ENCODE data around the gene PDPK1. TPM values are rescaled to one million over a fixed set of nuclear protein-coding genes. Genes with fewer than 3 reads are reported as not detected.
A peak's percentile ranks its signal among the peaks of the same experiment; 100 is the strongest.
"Not testable (repeated sequence)": the region's sequence is repeated elsewhere in the genome, so short reads cannot be mapped to it uniquely, and the experiment has no call there.

Gene PDPK1
- total and polyA plus RNA-seq, 2 donors from 2014 or later: 14.3 to 52.3 TPM

DNA sequence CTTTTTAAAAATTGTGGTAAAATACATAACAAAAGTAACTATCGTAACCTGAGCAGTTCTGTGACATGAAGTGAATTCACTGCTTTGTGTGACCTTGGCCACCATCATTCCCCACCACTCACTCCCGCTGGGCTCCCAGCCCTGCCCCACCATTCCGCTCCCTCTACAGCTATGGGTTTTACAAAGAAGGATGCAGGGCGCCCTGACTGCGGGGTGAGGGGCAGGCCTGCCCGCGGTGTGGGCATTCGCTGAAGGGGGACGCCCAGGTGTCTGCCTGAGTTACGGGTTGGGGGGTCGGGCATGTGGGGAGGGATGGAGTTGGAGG lies 6.5 kb upstream of the PDPK1 start, which contains the start of gene CEMP1:
CEMP1 (minus strand) TSS at position 38 of the 325 bp plus-strand sequence. CDS start 335 bp downstream, outside the sequence.
- H3K9ac ChIP-seq (ENCODE audit: low read length in 3 of 3): peak within 1 kb of the TSS; percentile 36 to 95 (median 69)
- no peaks in the 10 kb centered on the region for H3K9me3 ChIP-seq (ENCODE audit: control insufficient read depth in 2 of 3, insufficient read depth in 1 of 3, low read length in 3 of 3)
- peaks cover 0 to 9% (median 4%) of the 10 kb centered on the region in 3 donors for H3K4me1 ChIP-seq (ENCODE audit: control insufficient read depth in 2 of 3, insufficient read depth in 2 of 3, low read depth in 1 of 3, low read length in 3 of 3)
- FAIRE-seq: no peak
- peak within 1 kb of the TSS; percentile 64 to 76 (median 74) for H3K4me3 ChIP-seq (ENCODE audit: low read length in 3 of 3)
- H3K36me3 ChIP-seq (ENCODE audit: control insufficient read depth in 2 of 3, insufficient read depth in 3 of 3, low read length in 3 of 3): peaks cover 0 to 7% (median 3%) of the 10 kb centered on the region in 3 donors
- H3K27ac ChIP-seq (ENCODE audit: low read depth in 2 of 2, low read length in 2 of 2): peak within 1 kb of the TSS; percentile 97 to 99
- DNase-seq: no peak
- TF ChIP-seq, protein P1, sequence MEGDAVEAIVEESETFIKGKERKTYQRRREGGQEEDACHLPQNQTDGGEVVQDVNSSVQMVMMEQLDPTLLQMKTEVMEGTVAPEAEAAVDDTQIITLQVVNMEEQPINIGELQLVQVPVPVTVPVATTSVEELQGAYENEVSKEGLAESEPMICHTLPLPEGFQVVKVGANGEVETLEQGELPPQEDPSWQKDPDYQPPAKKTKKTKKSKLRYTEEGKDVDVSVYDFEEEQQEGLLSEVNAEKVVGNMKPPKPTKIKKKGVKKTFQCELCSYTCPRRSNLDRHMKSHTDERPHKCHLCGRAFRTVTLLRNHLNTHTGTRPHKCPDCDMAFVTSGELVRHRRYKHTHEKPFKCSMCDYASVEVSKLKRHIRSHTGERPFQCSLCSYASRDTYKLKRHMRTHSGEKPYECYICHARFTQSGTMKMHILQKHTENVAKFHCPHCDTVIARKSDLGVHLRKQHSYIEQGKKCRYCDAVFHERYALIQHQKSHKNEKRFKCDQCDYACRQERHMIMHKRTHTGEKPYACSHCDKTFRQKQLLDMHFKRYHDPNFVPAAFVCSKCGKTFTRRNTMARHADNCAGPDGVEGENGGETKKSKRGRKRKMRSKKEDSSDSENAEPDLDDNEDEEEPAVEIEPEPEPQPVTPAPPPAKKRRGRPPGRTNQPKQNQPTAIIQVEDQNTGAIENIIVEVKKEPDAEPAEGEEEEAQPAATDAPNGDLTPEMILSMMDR (IDR thresholded peaks at IDR 0.05; ENCODE audit: borderline replicate concordance, extremely low read depth, insufficient read depth): no peak
- intact Hi-C loops (cut with DNase I): no loop called here
- no peaks in the 10 kb centered on the region for H3K27me3 ChIP-seq (ENCODE audit: control insufficient read depth, insufficient read depth, low read length)

DNA sequence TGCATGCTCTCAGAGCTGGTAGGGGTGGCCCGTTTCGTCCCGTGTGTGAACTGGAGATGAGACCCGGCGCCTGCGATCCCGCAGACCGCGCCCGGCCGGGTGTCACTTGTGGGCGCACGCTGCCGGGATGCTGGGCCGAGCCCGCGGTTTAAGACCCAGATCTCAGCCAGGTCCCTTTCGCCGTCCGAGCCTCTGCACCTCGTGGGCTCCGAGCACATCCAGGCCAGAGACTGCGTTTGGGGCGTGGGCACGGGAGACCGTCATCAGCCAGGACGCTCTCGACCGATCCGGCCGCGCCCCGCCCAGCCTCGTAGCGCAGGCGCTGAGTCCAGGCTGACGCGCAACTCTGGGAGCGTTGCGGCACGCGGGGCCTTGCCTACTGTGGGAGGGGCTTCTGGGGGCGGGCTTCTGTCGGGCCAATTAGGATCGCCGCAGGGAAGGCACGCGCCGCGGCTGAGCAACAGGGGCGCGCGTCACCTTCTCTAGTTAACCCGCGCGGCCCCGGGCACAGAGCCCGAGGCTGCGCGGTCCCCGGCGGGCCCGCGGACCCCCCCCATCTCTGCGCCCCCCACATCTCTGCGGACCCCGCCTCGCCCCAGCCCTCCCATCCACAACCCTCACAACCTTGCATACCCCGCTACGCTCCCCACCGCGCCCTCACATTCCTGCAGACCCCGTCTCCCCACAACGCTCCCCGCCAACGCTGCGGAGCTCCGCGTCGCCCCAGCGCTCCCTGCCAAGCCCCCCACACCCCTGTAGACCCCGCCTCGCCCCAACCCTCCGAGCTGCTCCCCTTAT lies 5.9 kb upstream of the PDPK1 start:
- H3K9ac ChIP-seq (ENCODE audit: low read length in 3 of 3): peak overlapping the region; percentile 36 to 95 (median 82)
- TF ChIP-seq, protein P1 (IDR thresholded peaks at IDR 0.05; ENCODE audit: borderline replicate concordance, extremely low read depth, insufficient read depth): no peak
- H3K4me1 ChIP-seq (ENCODE audit: control insufficient read depth in 2 of 3, insufficient read depth in 2 of 3, low read depth in 1 of 3, low read length in 3 of 3): peaks cover 0 to 10% (median 4%) of the 10 kb centered on the region in 3 donors
- H3K4me3 ChIP-seq (ENCODE audit: low read length in 3 of 3): peak overlapping the region; percentile 64 to 76 (median 74)
- peak overlapping the region; percentile 97 to 99 for H3K27ac ChIP-seq (ENCODE audit: low read depth in 2 of 2, low read length in 2 of 2)
- H3K9me3 ChIP-seq (ENCODE audit: control insufficient read depth in 2 of 3, insufficient read depth in 1 of 3, low read length in 3 of 3): no peaks in the 10 kb centered on the region
- H3K36me3 ChIP-seq (ENCODE audit: control insufficient read depth in 2 of 3, insufficient read depth in 3 of 3, low read length in 3 of 3): peaks cover 0 to 7% (median 3%) of the 10 kb centered on the region in 3 donors
- peak; percentile 97 to 100 (median 98) for DNase-seq
- intact Hi-C loops (cut with DNase I): no loop called here
- FAIRE-seq: peak; percentile 38
- no peaks in the 10 kb centered on the region for H3K27me3 ChIP-seq (ENCODE audit: control insufficient read depth, insufficient read depth, low read length)

DNA sequence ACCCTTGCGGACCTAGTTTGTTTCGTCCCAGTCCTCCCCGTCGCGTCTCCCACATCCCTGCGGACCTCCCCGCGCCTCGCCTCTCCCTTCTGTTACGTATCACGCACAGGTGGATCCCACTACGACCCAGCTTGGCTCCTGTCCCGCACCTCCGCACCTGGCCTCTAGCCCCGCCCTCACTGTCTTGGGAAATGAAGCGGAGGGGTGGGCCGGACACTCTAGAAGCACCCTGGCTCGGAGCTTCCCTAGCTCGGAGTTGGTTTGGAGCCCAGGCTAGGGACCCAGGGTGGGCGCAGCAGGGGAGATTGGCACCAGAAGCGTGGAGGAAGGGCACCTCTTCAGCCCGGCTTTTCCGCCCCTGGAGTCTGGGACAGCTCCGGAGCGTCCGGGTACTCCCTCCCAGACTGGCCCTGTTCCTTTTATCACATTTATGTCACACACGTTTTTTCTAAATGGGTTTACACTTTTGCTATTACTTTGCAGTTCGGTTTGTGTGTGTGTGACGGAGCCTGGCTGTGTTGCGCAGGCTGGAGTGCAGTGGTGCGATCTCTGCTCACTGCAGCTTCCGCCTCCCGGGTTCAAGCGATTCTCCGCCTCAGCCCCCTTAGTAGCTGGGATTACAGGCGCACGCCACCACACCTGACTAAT lies 5.2 kb upstream of the PDPK1 start:
- Histone ChIP-seq H3K4me3 (ENCODE audit: low read length in 3 of 3) (peak overlapping the region; percentile 64 to 76 (median 74)), H3K27ac (ENCODE audit: low read depth in 2 of 2, low read length in 2 of 2) (peak overlapping the region; percentile 97 to 99), H3K27me3 (ENCODE audit: control insufficient read depth, insufficient read depth, low read length) (no peaks in the 10 kb centered on the region), H3K9ac (ENCODE audit: low read length in 3 of 3) (peak overlapping the region; percentile 36 to 95 (median 82)), H3K9me3 (ENCODE audit: control insufficient read depth in 2 of 3, insufficient read depth in 1 of 3, low read length in 3 of 3) (no peaks in the 10 kb centered on the region), H3K36me3 (ENCODE audit: control insufficient read depth in 2 of 3, insufficient read depth in 3 of 3, low read length in 3 of 3) (peaks cover 0 to 7% (median 3%) of the 10 kb centered on the region in 3 donors), H3K4me1 (ENCODE audit: control insufficient read depth in 2 of 3, insufficient read depth in 2 of 3, low read depth in 1 of 3, low read length in 3 of 3) (peaks cover 0 to 12% (median 4%) of the 10 kb centered on the region in 3 donors)
- TF ChIP-seq, protein P1 (IDR thresholded peaks at IDR 0.05; ENCODE audit: borderline replicate concordance, extremely low read depth, insufficient read depth): no peak
- FAIRE-seq (no peak), DNase-seq (peak; percentile 66 to 93 (median 81))
- intact Hi-C loops (cut with DNase I): no loop called here

DNA sequence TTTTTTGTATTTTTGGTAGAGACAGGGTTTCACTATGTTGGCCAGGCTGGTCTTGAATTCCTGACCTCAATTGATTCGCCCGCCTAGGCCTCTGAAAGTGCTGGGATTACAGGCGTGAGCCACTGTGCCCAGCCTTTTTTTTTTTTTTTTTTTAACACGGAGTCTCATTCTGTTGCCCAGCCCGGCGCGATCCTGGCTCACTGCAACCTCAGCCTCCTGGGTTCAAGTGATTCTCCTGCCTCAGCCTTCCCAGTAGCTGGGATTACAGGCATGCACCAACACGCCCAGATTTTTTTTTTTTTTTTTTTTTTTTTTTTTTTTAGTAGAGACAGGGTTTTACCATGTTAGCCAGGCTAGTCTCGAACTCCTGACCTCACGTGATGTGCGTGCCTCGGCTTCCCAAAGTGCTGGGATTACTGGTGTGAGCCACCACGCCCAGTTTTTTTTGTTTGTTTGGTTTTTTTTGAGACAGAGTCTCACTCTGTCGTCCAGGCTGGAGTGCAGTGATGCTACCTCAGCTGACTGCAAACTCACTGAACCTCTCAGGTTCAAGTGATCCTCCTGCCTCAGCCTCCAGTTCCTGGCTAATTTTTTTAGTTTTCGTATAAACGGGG lies 4.6 kb upstream of the PDPK1 start:
- intact Hi-C loops (cut with DNase I): not testable (repeated sequence)
- H3K9ac ChIP-seq (ENCODE audit: low read length in 3 of 3): peak overlapping the region in 1 of 3 donors; percentile 95

More for the DNA sequence above, 4.6 kb upstream of the PDPK1 start:
- not testable (repeated sequence) for H3K9me3 ChIP-seq (ENCODE audit: control insufficient read depth in 2 of 3, insufficient read depth in 1 of 3, low read length in 3 of 3); H3K27me3 ChIP-seq (ENCODE audit: control insufficient read depth, insufficient read depth, low read length); H3K36me3 ChIP-seq (ENCODE audit: control insufficient read depth in 2 of 3, insufficient read depth in 3 of 3, low read length in 3 of 3); FAIRE-seq
- Histone ChIP-seq H3K4me1 (ENCODE audit: control insufficient read depth in 2 of 3, insufficient read depth in 2 of 3, low read depth in 1 of 3, low read length in 3 of 3) (peaks cover 0 to 12% (median 4%) of the 10 kb centered on the region in 3 donors), H3K4me3 (ENCODE audit: low read length in 3 of 3) (peak overlapping the region in 2 of 3 donors; percentile 64 to 74), H3K27ac (ENCODE audit: low read depth in 2 of 2, low read length in 2 of 2) (peak overlapping the region; percentile 97 to 99)
- DNase-seq: peak in 1 of 5 donors; percentile 52
